ENCODE data around the gene HNMT.

The HNMT gene

DNA sequence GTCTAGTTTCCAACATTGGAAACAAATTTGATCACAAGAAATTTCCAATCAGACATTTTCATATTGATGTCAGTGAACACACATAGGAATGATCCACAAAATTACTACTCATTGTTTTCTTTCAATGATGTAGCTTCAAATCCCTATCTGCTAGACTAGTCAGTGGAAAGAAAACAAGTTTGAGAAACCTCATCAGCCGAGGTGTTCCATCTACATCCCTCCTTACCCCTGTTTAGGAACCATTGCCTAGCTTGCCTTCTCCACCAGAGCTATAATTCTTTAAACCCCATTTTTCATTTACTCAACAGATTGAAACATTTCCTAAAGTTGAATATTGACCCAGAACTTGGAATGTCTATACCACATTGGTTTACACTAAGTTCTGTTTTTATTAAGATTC is 45.3 kb downstream of the HNMT start:
- Histone ChIP-seq H3K4me3 (no peak overlapping the region), H3K27ac (no peak overlapping the region)
- no peak for TF ChIP-seq CTCF (IDR thresholded peaks at IDR 0.05)
- DNase-seq (ENCODE audit: low spot score), result no peak

- TF ChIP-seq CTCF (IDR thresholded peaks at IDR 0.05), result no peak
- H3K27ac ChIP-seq, result no peak overlapping the region
- H3K4me3 ChIP-seq, result no peak overlapping the region
- DNase-seq (ENCODE audit: low spot score), result no peak
Measured at GRCh38 chr2:138010890-138011289, 46.6 kb downstream of the HNMT start.

DNA sequence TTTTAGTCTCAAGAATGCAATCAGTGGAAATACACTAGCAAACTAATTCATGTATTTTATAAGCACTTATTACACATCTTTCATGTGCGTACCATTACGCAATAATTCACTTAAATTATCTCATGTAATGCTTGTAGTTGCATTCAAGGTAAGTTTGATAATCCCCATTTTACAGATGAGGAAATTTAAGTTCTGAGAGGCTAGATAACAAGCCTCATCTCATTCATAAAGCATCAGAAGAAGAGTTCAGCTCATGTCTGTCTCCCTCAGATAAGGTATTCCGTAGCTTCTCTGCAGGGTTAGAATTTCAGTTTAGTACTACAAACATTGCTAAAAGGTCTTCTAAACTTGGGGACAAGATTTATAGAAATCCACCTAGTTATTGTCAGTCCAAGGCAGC is 47.8 kb downstream of the HNMT start:
- DNase-seq (ENCODE audit: low spot score), result no peak
- Histone ChIP-seq H3K4me3 (no peak overlapping the region), H3K27ac (no peak overlapping the region)
- no peak for TF ChIP-seq CTCF (IDR thresholded peaks at IDR 0.05)

GRCh38 chr2:138012968-138013367 is 48.7 kb downstream of the HNMT start:
- TF ChIP-seq CTCF (IDR thresholded peaks at IDR 0.05), result no peak
- H3K4me3 ChIP-seq, result no peak overlapping the region
- no peak overlapping the region for H3K27ac ChIP-seq
- no peak for DNase-seq (ENCODE audit: low spot score)

DNA sequence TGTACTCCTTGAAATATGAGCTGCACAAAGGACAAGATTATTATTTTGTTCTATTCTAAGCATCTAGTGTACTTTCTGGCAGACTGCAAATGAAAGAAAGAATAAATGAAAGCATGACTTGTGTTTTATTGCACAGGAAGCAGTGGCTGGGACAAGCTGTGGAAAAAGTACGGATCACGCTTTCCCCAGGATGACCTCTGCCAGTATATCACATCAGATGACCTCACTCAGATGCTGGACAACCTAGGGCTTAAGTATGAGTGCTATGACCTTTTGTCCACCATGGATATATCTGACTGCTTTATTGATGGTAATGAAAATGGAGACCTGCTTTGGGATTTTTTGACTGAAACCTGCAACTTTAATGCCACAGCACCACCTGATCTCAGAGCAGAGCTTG is 49.4 kb downstream of the HNMT start:
- no peak for DNase-seq (ENCODE audit: low spot score)
- TF ChIP-seq CTCF (IDR thresholded peaks at IDR 0.05), result no peak

DNA sequence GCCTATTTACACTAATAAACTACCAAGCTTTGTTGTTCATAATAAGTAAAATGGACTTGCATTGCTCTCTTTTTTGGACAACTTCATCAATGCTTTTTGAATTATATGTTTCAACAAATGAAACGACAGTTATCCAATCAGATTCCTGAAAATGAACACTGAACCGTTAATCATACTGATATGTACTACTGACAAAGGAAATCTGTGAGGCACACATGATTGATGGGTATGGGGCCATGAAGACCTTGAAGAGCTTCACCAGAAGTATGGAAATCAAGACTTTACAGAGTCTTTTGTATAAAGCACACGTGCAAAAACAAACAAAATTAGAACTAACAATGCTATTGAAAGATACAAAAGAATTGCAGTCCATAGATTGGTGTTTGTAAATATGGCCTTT is 51.2 kb downstream of the HNMT start:
- DNase-seq (ENCODE audit: low spot score), result no peak
- Histone ChIP-seq H3K4me3 (no peak overlapping the region), H3K27ac (no peak overlapping the region)
- no peak for TF ChIP-seq CTCF (IDR thresholded peaks at IDR 0.05)

More for the DNA sequence above, 49.4 kb downstream of the HNMT start:
- no peak overlapping the region for H3K27ac ChIP-seq
- H3K4me3 ChIP-seq, result no peak overlapping the region

GRCh38 chr2:138016351-138017087 is 52.2 kb downstream of the HNMT start:
- no peak overlapping the region for H3K27ac ChIP-seq
- no peak for TF ChIP-seq CTCF (IDR thresholded peaks at IDR 0.05)
- no peak overlapping the region for H3K4me3 ChIP-seq
- no peak for DNase-seq (ENCODE audit: low spot score)

Data from coronary artery (tissue), 2 donors.